ENCODE results near the gene ATXN10. TPM values are rescaled to one million over a fixed set of nuclear protein-coding genes. Genes with fewer than 3 reads are reported as not detected.
"Not testable (repeated sequence)": the region's sequence is repeated elsewhere in the genome, so short reads cannot be mapped to it uniquely, and the experiment has no call there.

ATXN10 gene
- total RNA-seq, 1 experiment from 2014 or later, result 23.2 TPM

DNA sequence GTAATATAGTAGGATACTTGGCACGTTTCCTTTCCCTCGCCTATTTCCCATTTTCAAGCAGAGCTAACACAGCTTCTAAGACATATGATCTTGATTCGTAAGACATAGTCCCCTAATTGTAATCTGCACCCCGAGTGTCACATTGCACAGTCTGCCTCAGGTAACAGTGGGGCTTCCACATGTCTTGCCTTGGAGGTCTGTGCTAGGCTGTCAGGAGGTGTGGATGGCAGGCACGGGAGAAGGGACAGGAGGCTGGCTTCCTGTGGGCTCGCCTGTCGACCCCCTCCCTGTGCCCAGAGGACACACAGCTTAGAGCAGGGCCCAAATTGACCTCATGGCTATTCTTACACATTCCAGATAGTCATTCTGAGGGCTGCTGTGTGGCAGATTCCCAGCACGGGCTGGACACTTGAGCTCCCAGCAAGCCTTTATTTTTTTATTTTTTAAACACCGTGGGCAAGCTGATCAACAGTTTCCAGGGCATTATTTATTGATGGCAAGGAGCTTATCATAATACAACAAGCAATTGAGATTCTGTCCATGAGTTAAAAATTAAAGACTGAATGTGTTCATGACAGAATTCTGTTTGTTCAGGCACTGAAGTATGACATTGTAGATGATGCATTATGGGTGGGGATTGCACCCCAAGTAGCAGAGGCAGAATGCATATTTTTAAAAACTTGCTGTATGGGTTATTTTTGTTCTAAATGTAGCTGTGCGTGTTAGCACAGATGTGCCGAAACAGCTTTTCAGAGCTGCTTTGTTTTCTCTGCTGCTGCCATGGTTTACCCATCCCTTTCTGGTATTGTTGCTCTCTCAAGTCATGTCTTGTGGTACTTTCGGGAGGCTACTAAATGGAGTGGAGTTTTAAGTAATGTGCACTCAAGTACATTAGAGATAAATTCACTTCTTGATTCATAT lies 113.0 kb downstream of the ATXN10 start:
- DNase-seq (ENCODE audit: low spot score), result no peak

DNA sequence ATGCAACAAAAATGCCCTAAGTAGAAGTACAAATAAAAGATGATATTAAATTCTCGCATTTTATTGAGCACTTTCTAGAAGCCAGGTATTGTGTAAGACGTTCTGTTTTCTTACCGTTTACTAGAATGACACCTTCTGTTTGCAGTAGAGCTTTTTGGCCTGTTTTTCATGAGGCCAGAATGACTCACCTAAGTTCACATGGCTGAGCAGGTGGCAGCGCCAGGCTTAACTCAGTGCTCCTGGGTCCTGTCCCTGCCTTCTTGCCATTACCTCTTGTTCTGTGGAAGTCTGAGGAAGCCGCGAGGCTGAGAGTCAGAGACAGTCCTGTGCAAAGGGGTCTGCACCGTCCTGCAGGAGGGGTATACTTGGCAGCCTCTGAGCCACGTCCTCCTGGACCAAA lies 113.8 kb downstream of the ATXN10 start:
- DNase-seq (ENCODE audit: low spot score), result peak; percentile 31

DNA sequence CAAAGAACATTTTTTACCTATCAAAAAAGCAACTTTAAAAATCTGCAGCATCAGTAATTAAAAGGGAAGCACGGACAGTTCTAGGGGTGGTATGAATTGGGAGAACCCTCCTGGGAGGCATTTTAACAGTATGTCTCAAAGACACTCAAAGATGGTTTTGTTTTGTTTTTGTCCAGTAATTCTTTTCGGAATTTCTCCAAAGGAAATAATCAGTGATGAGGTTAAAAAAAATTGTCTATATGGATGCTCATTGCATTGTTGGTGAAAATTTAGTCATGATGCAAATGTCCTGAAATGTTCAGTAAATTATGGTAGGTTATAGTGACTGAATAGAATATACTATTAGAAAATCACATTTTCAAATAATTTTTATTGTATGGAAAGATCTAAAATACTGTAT lies 115.1 kb downstream of the ATXN10 start:
- no peak for DNase-seq (ENCODE audit: low spot score)

GRCh38 chr22:45787759-45788158 lies 116.1 kb downstream of the ATXN10 start:
- DNase-seq (ENCODE audit: low spot score), result no peak

DNA sequence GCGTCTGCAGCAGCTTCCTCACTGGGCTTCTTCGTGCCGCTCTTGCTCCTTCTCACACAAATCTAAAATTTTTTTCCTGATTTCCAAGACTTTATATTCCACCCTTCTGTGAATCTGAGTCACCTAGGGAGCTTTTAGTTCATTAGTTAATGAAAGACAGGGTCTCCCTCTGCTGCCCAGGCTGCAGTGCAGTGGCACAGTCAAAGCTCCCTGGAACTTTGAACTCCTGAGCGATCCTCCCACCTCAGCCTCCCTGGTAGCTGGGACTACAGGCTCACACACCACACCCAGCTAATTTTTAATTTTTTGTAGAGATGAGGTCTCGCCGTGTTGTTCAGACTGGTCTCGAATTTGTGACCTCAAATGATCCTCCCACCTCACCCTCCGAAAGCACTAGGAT lies 116.9 kb downstream of the ATXN10 start:
- no peak for DNase-seq (ENCODE audit: low spot score)

DNA sequence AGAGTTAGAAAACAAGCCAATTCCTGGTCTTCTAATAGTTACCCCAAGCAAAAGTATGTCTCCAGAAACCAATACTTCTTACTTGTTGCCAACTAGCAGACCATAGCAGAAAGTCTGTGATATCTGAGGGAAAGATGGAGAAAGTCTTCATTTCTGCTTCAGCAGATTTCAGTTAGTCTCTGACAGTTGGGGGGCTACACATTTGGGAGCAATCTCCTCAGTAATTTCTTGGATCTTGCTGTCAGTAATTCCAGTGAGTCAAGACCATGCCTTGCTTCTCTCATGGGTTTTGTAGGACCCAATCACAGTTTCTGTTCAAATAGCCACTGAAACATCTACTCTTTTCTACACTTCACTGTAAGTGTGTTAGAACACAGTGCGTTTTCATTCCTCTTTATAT lies 118.8 kb downstream of the ATXN10 start:
- no peak for DNase-seq (ENCODE audit: low spot score)

GRCh38 chr22:45793161-45793560 lies 121.5 kb downstream of the ATXN10 start:
- no peak for DNase-seq (ENCODE audit: low spot score)

GRCh38 chr22:45793892-45794291 lies 122.3 kb downstream of the ATXN10 start:
- no peak for DNase-seq (ENCODE audit: low spot score)

DNA sequence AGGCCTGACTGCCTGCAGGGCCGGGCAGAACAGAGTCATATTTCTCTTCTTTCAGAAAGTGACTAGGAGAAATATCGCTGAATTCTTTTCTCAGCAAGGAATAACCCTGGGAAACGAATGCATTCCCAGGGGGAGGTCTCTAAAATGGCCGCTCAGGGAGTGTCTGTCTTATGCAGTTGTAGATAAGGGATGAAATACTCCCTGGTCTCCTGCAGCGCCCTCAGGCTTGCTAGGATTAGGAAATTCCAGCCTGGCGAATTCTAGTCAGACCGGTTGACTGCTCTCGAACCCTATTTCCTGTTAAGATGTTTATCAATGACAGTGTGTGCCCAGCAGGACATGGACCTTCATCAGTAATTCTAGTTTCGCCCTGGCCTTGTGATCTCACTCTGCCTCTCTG lies 124.4 kb downstream of the ATXN10 start:
- not testable (repeated sequence) for DNase-seq (ENCODE audit: low spot score)

- DNase-seq (ENCODE audit: low spot score), result no peak
These were observed 127.7 kb downstream of the ATXN10 start for GRCh38 chr22:45799291-45799690.

DNA sequence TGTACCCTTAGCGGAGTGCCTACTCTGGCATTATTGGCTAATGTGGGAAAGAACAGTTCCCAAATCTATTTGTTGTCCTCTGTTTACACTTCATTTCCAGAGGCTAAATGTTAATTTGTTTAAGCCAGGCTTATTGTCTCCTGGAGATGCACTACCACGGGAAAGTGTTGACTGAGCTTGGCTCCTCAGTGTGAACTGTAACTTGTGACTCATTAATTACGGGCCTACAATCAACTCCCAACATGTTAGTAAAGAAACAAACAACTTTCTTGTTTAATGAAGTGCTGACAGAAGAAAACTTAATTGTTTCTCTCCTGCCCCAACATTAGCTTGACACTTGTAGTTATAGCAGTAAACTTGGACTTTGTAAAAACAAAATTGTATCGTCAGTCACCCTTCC lies 130.4 kb downstream of the ATXN10 start:
- DNase-seq (ENCODE audit: low spot score), result no peak

DNA sequence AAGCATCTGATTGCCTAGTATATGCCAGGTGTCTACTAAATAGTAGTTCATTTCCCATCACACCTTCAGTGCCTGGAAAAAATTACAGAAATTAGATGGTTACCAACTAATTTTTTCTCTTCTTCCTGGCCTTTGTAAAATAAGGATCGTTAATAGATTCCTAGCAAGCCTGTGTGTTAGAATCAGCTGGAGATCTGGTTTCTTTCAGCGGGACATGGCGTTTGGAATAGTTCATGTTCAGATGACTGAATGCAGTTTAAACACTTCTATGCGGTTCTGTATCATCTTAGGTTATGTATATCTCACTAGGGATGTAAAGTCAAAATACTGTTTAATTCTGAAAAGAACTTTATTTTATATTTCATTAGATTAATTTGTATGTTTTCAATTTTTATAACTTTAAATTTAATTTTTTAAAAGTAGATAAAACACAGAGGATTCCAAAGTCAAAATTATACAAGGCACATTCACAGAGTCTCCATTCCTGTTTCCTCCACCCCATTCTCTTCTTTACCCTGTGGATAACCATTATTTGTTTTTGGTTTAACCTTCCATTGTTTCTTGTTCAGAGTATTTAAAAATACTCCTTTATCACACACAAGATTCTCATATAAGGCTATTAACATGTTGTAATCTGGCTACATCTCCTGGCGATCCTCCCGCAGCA lies 132.8 kb downstream of the ATXN10 start:
- DNase-seq (ENCODE audit: low spot score), result no peak

- peak; percentile 71 for DNase-seq (ENCODE audit: low spot score)
These were observed 133.3 kb downstream of the ATXN10 start for GRCh38 chr22:45804986-45805325.

GRCh38 chr22:45805413-45805812 lies 133.8 kb downstream of the ATXN10 start:
- no peak for DNase-seq (ENCODE audit: low spot score)

- no peak for DNase-seq (ENCODE audit: low spot score)
These were observed 135.7 kb downstream of the ATXN10 start for GRCh38 chr22:45807156-45807915.

DNA sequence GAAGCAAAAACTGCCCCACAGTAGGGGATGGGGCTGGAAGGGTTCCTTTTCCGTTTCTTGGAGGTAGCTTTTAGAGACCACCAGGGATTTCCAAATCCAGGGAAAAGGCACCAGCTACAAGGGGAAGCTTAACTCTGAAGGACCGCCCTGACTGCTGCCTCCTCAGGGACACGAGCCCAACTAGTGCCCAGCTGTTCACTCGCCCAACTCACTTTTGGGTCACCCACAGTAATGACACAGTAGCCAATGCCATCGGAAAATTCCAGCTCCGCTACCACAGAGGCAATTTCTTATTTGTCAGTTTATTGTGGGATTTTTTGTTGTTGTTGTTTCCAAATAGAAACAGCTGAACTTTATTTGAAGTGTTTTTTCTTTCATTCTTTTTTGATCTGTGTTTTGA lies 141.3 kb downstream of the ATXN10 start:
- DNase-seq (ENCODE audit: low spot score), result no peak

GRCh38 chr22:45814198-45814597 lies 142.6 kb downstream of the ATXN10 start:
- no peak for DNase-seq (ENCODE audit: low spot score)

- DNase-seq (ENCODE audit: low spot score), result no peak
These were observed 145.1 kb downstream of the ATXN10 start for GRCh38 chr22:45816776-45817175.

DNA sequence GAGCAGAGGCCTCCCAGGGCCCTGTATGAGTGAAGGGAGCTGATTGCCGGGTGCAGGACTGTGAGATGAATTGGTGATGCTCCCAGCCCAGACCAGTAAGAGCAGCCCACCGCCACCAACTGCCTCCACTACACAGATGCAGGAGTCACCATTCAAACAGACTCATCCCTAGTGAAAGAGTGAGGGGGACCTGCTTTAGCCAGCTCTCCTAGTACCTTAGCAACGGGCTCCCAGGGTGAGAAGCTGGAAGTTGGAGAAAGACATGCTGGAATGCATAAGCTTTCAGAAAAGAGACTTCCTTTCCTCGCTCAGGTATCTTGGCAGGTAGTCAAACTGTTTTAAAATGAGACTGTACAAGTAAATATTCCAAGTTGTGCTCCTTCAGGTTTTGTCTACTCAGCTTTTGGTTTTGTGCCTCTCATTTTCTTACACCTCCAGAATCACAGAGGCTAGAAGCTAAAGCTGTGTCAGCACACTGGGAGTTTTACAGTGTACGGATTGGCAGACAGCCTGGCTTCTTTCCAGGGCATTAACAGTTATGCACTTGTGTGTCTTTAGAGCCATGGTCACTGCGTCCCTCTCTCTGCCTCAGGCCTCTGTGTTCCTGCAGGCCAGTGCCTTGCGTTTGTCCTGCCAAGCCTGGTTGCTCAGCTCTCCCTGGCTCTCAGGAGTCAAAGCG lies 146.2 kb downstream of the ATXN10 start:
- DNase-seq (ENCODE audit: low spot score), result no peak

- no peak for DNase-seq (ENCODE audit: low spot score)
These were observed 146.9 kb downstream of the ATXN10 start for GRCh38 chr22:45818424-45819085.

- DNase-seq (ENCODE audit: low spot score), result no peak
These were observed 147.7 kb downstream of the ATXN10 start for GRCh38 chr22:45819305-45819704.
